CMK (cell line): ENCODE data around the gene STUM.
A peak's percentile ranks its signal among the peaks of the same experiment; 100 is the strongest.
"Not testable (repeated sequence)": the region's sequence is repeated elsewhere in the genome, so short reads cannot be mapped to it uniquely, and the experiment has no call there.

ENCODE experiments used
- DNase-seq: peaks from one replicate; pipeline ENCODE4 v3.0.0-alpha.2; 2010; ENCODE audit warnings: low read depth

STUM gene

GRCh38 chr1:226581650-226582330, 33.2 kb downstream of the STUM start:
- no peak for DNase-seq

- no peak for DNase-seq
These were observed 34.4 kb downstream of the STUM start for GRCh38 chr1:226582966-226583365.

GRCh38 chr1:226584164-226584563, 35.6 kb downstream of the STUM start:
- no peak for DNase-seq

- DNase-seq: no peak
These were observed 37.6 kb downstream of the STUM start for GRCh38 chr1:226586116-226586515.

GRCh38 chr1:226586650-226587422, 38.3 kb downstream of the STUM start:
- DNase-seq: no peak

GRCh38 chr1:226588484-226588883, 39.9 kb downstream of the STUM start:
- DNase-seq: no peak

- DNase-seq: no peak
These were observed 40.6 kb downstream of the STUM start for GRCh38 chr1:226589008-226589733.

GRCh38 chr1:226590614-226591013, 42.0 kb downstream of the STUM start:
- no peak for DNase-seq

GRCh38 chr1:226593541-226593940, 45.0 kb downstream of the STUM start:
- no peak for DNase-seq

GRCh38 chr1:226596531-226597165, 48.1 kb downstream of the STUM start:
- DNase-seq: no peak

- peak; percentile 46 for DNase-seq
These were observed 49.3 kb downstream of the STUM start for GRCh38 chr1:226597616-226598454.

- DNase-seq: no peak
These were observed 49.9 kb downstream of the STUM start for GRCh38 chr1:226598455-226598849.

- DNase-seq: not testable (repeated sequence)
These were observed 50.4 kb downstream of the STUM start for GRCh38 chr1:226598955-226599354.

- DNase-seq: no peak
These were observed 51.2 kb downstream of the STUM start for GRCh38 chr1:226599636-226600238.

GRCh38 chr1:226600254-226600653, 51.7 kb downstream of the STUM start:
- DNase-seq: no peak

GRCh38 chr1:226601456-226601855, 52.9 kb downstream of the STUM start:
- no peak for DNase-seq

GRCh38 chr1:226602186-226603021, 53.8 kb downstream of the STUM start:
- no peak for DNase-seq

- DNase-seq: no peak
These were observed 54.7 kb downstream of the STUM start for GRCh38 chr1:226603022-226603857.

GRCh38 chr1:226603858-226604559, 55.4 kb downstream of the STUM start:
- DNase-seq: no peak
